ENCODE measurements around the gene KIF12.

KIF12 gene

GRCh38 chr9:114091711-114092110 is 7.4 kb downstream of the KIF12 start:
- no peak overlapping the region for H3K27ac ChIP-seq
- TF ChIP-seq CTCF (conservative IDR thresholded peaks at IDR 0.05) (no peak), ZFX (IDR thresholded peaks at IDR 0.05) (no peak)

DNA sequence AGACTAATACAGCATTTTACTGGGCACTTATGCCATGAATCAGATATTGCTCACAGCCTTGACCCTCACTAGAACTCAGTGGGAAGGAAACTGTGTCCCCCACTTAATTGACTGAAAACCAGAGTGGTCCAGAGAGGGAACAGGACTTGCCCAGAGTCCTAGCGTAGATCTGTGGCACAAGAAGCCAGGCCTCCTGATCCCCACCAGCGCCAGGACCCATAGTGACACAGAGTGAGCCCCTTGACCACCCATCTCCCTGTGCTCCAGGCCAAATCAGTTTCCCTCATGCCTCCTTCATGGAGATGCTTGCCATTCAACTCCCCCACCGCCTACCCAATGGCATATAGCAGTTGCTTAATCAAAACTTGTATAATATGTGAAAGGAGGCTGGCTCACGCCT is 8.3 kb downstream of the KIF12 start:
- TF ChIP-seq ZFX (IDR thresholded peaks at IDR 0.05) (no peak), CTCF (conservative IDR thresholded peaks at IDR 0.05) (no peak)
- no peak overlapping the region for H3K27ac ChIP-seq

GRCh38 chr9:114089206-114089840 is 9.8 kb downstream of the KIF12 start:
- no peak for TF ChIP-seq CTCF (conservative IDR thresholded peaks at IDR 0.05)
- TF ChIP-seq ZFX (IDR thresholded peaks at IDR 0.05), result no peak
- H3K27ac ChIP-seq, result no peak overlapping the region

GRCh38 chr9:114088571-114089170 is 10.4 kb downstream of the KIF12 start:
- TF ChIP-seq ZFX (IDR thresholded peaks at IDR 0.05) (no peak), CTCF (conservative IDR thresholded peaks at IDR 0.05) (no peak)
- H3K27ac ChIP-seq, result no peak overlapping the region

GRCh38 chr9:114087721-114088120 is 11.4 kb downstream of the KIF12 start:
- TF ChIP-seq ZFX (IDR thresholded peaks at IDR 0.05) (no peak), CTCF (conservative IDR thresholded peaks at IDR 0.05) (no peak)
- no peak overlapping the region for H3K27ac ChIP-seq

DNA sequence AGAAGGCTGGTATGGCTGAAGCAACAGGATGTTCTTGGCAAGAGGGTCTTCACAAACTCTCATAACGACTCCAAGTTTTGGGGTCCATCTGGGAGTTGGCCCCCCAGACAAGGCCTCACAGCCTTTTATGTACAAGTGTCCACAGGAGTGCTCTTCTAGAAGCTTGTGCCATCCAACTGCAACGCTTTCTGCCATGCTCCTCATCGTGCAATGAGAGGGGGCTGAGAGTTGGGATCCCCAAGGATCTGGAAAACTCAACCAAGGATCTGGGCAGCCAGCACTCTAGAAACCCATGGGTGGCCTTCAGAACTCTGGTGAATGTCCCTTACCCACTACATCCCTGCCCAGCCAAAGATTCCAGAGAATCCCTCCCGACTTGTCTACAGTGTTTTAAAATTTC is 12.5 kb downstream of the KIF12 start:
- TF ChIP-seq CTCF (conservative IDR thresholded peaks at IDR 0.05) (no peak), ZFX (IDR thresholded peaks at IDR 0.05) (no peak)

DNA sequence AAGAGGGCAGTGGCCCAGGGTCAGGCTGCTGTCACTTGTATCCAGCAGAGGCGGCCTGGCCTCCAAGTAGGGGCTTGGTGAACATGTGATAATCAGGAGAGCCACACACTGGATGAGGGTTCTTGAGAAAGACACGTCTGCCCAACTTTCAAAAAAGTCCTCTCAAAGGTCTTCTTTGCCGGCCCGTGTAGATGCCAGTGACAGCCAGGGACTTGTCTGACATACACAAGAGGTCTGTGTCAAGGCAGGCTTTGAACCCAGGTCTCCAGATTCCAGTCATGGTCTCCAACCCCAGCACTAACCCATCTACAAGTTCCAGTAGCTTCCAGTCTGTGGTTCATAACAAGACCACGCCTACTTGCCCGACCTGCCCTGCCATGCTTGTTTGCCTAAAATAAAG is 13.1 kb downstream of the KIF12 start:
- no peak overlapping the region for H3K27ac ChIP-seq
- TF ChIP-seq ZFX (IDR thresholded peaks at IDR 0.05), result no peak

More for the DNA sequence above, 12.5 kb downstream of the KIF12 start:
- no peak overlapping the region for H3K27ac ChIP-seq

DNA sequence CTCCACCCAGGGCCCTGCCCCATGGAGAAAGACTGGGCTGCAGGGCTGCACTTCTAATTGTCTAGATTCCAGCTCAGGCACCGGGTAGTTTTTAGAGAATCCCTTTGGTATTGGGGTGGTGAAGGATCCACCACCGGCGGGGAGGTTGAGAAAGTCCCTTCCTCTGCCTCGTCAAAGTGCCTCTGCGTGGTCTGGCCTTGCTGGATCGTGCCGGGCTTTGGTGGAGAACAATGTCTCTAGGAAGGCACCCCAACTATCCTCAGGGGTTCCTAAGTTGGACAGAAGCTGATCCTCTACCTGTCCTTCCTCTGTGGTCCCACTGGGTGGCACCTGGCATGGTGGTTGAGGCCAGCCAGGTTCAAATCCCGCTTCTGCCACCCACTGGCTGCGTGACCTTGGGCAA is 13.7 kb downstream of the KIF12 start:
- no peak overlapping the region for H3K27ac ChIP-seq
- TF ChIP-seq ZFX (IDR thresholded peaks at IDR 0.05) (no peak), CTCF (conservative IDR thresholded peaks at IDR 0.05) (no peak)
